SK-N-MC (cell line): ENCODE results near the gene PNMT.

Source experiments
- DNase-seq: peaks from one replicate; pipeline ENCODE4 v3.0.0-alpha.2; 2011; ENCODE audit warnings: low read depth, low spot score
- H3K27ac ChIP-seq: fragments of 200-600 bp; sonication (generic); 2 replicates; pipeline ENCODE4 v1.5.1; 2016; ENCODE audit warnings: mixed run types
- H3K36me3 ChIP-seq: fragments of 200-600 bp; sonication (generic); 2 replicates; pipeline ENCODE4 v1.6.1; 2017; ENCODE audit warnings: antibody characterized with exemption, low read length, mixed read lengths; ENCODE audit not compliant: insufficient read depth
- H3K4me3 ChIP-seq: fragments of 200-600 bp; sonication (generic); 2 replicates; pipeline ENCODE4 v1.5.1; 2016
- H3K9ac ChIP-seq: fragments of 200-600 bp; sonication (generic); 2 replicates; pipeline ENCODE4 v1.8.0; 2017; ENCODE audit warnings: mixed run types, mixed read lengths; ENCODE audit not compliant: insufficient read length
- H3K9me3 ChIP-seq: fragments of 200-600 bp; sonication (generic); 2 replicates; pipeline ENCODE4 v1.6.1; 2017; ENCODE audit warnings: low read depth, mild to moderate bottlenecking, antibody characterized with exemption, low read length, moderate library complexity, mixed read lengths
- EZH2 ChIP-seq: fragments of 200-600 bp; sonication (generic); IDR thresholded peaks from one replicate; pipeline ENCODE4 v1.6.1; 2017; ENCODE audit warnings: antibody characterized with exemption
- FOXP2 ChIP-seq: optimal IDR thresholded peaks from 2 replicates; pipeline ENCODE3; 2011; ENCODE audit warnings: mild to moderate bottlenecking, moderate library complexity; ENCODE audit not compliant: insufficient read depth; ENCODE audit errors: extremely low read length, control extremely low read depth
- POLR2AphosphoS5 ChIP-seq: IDR thresholded peaks from 2 replicates; pipeline ENCODE4 v1.6.1; 2012; ENCODE audit warnings: mild to moderate bottlenecking, low read depth, low read length, borderline replicate concordance

Gene PNMT

DNA sequence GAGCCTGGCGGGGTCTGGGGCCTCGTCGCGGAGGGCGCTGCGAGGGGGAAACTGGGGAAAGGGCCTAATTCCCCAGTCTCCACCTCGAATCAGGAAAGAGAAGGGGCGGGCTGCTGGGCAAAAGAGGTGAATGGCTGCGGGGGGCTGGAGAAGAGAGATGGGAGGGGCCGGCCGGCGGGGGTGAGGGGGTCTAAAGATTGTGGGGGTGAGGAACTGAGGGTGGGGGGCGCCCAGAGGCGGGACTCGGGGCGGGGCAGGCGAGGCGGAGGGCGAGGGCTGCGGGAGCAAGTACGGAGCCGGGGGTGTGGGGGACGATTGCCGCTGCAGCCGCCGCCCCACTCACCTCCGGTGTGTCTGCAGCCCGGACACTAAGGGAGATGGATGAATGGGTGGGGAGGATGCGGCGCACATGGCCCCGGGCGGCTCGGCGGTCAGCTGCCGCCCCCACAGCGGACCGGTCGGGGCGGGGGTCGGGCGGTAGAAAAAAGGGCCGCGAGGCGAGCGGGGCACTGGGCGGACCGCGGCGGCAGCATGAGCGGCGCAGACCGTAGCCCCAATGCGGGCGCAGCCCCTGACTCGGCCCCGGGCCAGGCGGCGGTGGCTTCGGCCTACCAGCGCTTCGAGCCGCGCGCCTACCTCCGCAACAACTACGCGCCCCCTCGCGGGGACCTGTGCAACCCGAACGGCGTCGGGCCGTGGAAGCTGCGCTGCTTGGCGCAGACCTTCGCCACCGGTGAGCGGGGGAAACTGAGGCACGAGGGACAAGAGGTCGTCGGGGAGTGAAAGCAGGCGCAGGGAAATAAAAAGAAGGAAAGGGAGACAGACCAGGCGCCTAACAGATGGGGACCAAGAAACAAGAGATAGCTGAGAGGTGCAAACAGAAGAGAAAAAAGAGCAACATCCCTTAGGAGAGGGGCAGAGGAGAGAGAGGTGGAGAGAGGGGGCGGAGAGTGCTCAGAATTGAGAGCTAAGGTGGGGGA lies at the start of gene PNMT:
PNMT (plus strand) TSS at position 509 of the 980 bp plus-strand sequence; CDS start at position 532, 23 bp downstream.
- Histone ChIP-seq H3K9ac (no peak within 1 kb of the TSS), H3K4me3 (peak within 1 kb of the TSS; percentile 38), H3K36me3 (no peaks in the 10 kb centered on the region), H3K9me3 (no peaks in the 10 kb centered on the region), H3K27ac (no peak within 1 kb of the TSS)
- TF ChIP-seq POLR2AphosphoS5 (no peak), EZH2 (no peak), FOXP2 (no peak)
- DNase-seq: no peak

DNA sequence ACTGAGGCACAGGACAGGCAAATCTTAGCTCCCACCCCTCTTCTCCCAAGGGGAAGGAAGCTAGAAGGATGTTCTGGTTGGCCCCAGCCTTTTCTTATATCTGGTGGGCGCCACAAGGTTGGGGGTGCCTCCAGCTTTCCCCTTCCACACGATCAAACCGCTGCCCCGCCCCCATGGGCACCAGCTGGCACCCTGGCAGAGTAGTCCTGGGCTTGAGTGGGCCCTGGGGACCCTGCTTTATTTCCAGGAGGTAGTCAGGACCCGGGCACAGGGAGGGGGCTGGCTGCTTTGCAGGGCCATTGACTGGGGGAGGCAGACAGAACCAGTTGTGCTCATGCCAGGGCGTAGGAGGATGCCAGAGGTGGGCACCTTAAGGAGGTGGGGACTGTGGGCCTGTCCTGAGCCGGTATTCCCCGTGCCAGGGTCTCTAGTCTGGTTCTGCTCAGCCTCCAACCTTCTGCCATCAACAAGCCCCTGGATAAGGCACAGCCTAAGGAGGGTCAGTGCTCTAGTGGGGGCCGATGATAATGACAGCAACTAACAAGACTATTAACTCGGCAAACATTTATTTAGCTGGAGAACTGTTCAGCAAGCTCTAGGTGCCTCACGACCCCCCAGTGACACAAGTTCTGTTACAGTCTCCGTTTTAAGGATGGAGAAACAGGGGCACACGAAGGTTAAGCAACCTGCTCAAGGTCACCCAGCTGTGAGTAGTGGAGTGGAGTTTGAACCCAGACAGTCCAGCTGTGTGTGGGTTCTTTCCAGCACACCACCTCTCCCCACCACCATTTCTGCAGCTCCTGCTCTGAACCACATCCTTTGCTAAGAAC lies 49.1 kb upstream of the PNMT start:
- Histone ChIP-seq H3K36me3 (no peaks in the 10 kb centered on the region), H3K9me3 (no peaks in the 10 kb centered on the region), H3K9ac (no peak overlapping the region), H3K4me3 (peak overlapping the region; percentile 89), H3K27ac (no peak overlapping the region)
- TF ChIP-seq POLR2AphosphoS5 (no peak), FOXP2 (no peak), EZH2 (no peak)
- DNase-seq: no peak

DNA sequence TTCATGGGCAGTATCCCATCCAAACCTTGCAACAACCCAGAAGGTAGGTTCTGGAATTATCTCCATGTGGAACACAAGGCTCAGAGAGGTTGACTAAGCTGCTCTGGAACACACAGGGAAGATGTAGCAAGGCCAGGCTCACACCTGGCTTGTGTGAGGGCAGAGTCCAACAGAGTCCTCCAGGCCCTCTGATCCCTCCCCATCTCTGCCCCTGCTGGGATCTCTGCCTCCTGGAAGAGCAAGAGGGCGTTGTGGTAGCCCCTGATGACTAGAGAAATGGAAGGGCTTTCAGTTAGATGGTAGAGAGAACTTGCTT lies 48.5 kb upstream of the PNMT start:
- no peak overlapping the region for H3K9ac ChIP-seq
- H3K4me3 ChIP-seq: no peak overlapping the region
- no peaks in the 10 kb centered on the region for H3K36me3 ChIP-seq
- TF ChIP-seq POLR2AphosphoS5 (no peak), FOXP2 (no peak), EZH2 (no peak)
- no peaks in the 10 kb centered on the region for H3K9me3 ChIP-seq
- H3K27ac ChIP-seq: no peak overlapping the region
- no peak for DNase-seq

DNA sequence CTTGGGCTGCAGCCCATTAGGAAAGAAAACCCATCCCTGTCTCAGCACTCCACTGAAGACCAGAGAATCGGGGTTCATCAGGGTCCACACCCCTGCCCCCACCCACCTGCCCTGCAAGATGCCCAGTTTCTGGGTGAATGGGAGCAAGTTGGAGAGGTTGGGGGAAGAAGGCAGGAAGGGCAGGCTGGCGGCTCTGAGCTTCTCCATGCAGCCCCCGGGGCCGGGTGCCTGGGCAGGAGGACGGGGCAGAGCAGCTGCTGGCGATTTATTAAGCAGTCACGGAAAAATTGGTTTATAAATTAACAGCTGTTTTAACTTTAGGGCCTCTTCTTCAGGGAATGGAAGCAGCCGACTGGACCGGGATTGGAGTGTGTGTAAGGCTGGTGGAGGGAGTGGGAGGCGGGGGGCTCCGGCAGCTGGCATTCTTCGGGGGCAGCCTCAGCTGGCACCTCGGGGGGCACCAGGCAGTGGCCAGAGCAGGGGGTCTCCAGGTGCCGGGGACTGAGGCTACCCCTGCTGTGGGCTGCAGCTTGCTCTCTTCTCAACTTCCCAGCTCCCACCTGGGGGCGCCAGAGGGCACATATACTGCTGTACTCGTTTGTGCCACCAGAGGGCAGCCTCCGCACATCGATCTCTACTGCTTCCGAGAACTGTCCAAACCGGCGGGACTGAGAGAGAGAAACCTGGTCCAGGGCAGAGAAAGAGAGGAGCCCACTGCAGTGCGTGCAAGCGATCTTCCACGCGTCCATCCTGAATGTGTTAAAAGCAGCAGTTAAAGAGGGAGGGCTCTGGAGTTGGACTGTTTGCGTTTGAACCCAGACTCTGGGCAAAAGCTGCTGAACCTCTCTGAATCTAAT lies 46.5 kb upstream of the PNMT start:
- no peak for TF ChIP-seq POLR2AphosphoS5
- TF ChIP-seq FOXP2: no peak
- no peak for TF ChIP-seq EZH2
- Histone ChIP-seq H3K36me3 (no peaks in the 10 kb centered on the region), H3K4me3 (peak overlapping the region; percentile 51), H3K27ac (no peak overlapping the region), H3K9ac (no peak overlapping the region), H3K9me3 (no peaks in the 10 kb centered on the region)
- DNase-seq: peak; percentile 45

- Histone ChIP-seq H3K4me3 (peak overlapping the region; percentile 51; the same call in 1 of the 2 replicates), H3K9me3 (no peaks in the 10 kb centered on the region), H3K27ac (no peak overlapping the region), H3K36me3 (no peaks in the 10 kb centered on the region), H3K9ac (no peak overlapping the region)
- TF ChIP-seq EZH2 (no peak), FOXP2 (no peak), POLR2AphosphoS5 (no peak)
- no peak for DNase-seq
These were observed 45.8 kb upstream of the PNMT start for GRCh38 chr17:39622380-39623006.

DNA sequence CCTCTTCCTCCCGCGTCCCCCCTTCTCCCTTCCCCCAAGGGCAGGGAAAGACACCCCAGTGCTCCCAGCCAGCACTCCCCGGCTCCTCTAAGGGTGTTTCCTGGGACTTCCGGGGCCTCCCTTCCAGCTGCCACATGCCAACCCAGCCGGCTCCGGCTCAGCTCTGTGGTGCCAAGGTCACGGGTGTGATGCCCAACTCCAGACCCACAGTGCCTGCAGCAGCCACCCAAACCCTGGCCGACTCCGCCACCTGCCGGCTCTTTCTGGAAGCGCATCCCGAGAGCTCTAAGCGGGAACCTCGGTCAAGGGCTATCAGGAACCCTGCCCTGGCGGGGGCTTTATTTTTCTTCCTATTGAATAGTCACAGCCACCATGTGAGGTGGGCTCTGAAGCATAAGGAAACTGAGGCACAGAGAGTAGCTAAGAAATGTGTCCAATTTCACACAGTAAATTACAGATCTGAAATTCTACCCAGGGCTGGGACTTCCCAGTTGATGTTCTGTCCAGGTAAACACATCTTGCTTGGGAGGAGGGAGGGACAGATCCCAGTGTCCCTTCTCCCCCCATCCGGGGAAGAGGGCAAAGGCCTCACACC lies 44.8 kb upstream of the PNMT start:
- Histone ChIP-seq H3K27ac (no peak overlapping the region), H3K4me3 (no peak overlapping the region), H3K36me3 (no peaks in the 10 kb centered on the region), H3K9me3 (no peaks in the 10 kb centered on the region), H3K9ac (no peak overlapping the region)
- no peak for DNase-seq
- TF ChIP-seq EZH2: no peak
- TF ChIP-seq FOXP2: no peak
- no peak for TF ChIP-seq POLR2AphosphoS5

GRCh38 chr17:39624313-39624712 lies 43.9 kb upstream of the PNMT start:
- Histone ChIP-seq H3K9me3 (no peaks in the 10 kb centered on the region), H3K36me3 (no peaks in the 10 kb centered on the region), H3K9ac (no peak overlapping the region), H3K4me3 (no peak overlapping the region), H3K27ac (no peak overlapping the region)
- DNase-seq: no peak
- no peak for TF ChIP-seq POLR2AphosphoS5
- TF ChIP-seq FOXP2: no peak
- no peak for TF ChIP-seq EZH2
